ENCODE results near the gene OR2T33.
"Not testable (repeated sequence)": the region's sequence is repeated elsewhere in the genome, so short reads cannot be mapped to it uniquely, and the experiment has no call there.

The OR2T33 gene

GRCh38 chr1:248277876-248278275 is at the start of gene OR2T33:
Gene OR2T33, minus strand, starts transcription at chr1:248277976. Its CDS starts 4,162 bp downstream, at chr1:248273814.
- no peak for DNase-seq

GRCh38 chr1:248324468-248324867 is 46.7 kb upstream of the OR2T33 start, which contains the start of gene OR2M7:
Gene OR2M7, minus strand, starts transcription at chr1:248324568. Its CDS starts 0 bp downstream, at chr1:248324568.
- no peak for DNase-seq

GRCh38 chr1:248316796-248317195 is 39.0 kb upstream of the OR2T33 start:
- DNase-seq: no peak

GRCh38 chr1:248306740-248307139 is 29.0 kb upstream of the OR2T33 start:
- DNase-seq: not testable (repeated sequence)

GRCh38 chr1:248306103-248306502 is 28.3 kb upstream of the OR2T33 start:
- DNase-seq: no peak

GRCh38 chr1:248305672-248306071 is 27.9 kb upstream of the OR2T33 start:
- not testable (repeated sequence) for DNase-seq

- DNase-seq: no peak
These were observed 25.5 kb upstream of the OR2T33 start, which contains the start of gene OR2T12 for GRCh38 chr1:248303324-248303723. Gene OR2T12, minus strand, starts transcription at chr1:248303424. Its CDS starts 7,846 bp downstream, at chr1:248295578.

GRCh38 chr1:248288391-248288790 is 10.6 kb upstream of the OR2T33 start:
- no peak for DNase-seq

- not testable (repeated sequence) for DNase-seq
These were observed 4.6 kb downstream of the OR2T33 start for GRCh38 chr1:248273225-248273624.

- DNase-seq: no peak
These were observed 9.6 kb downstream of the OR2T33 start for GRCh38 chr1:248268178-248268577.

- not testable (repeated sequence) for DNase-seq
These were observed 18.5 kb downstream of the OR2T33 start for GRCh38 chr1:248259309-248259708.

GRCh38 chr1:248243204-248243603 is 34.6 kb downstream of the OR2T33 start:
- DNase-seq: no peak

GRCh38 chr1:248239478-248239877 is 38.3 kb downstream of the OR2T33 start:
- DNase-seq: no peak

GRCh38 chr1:248231117-248231516 is 46.7 kb downstream of the OR2T33 start, which contains the start of gene OR2M4:
Gene OR2M4, plus strand, starts transcription at chr1:248231417. Its CDS starts 7,512 bp downstream, at chr1:248238929.
- DNase-seq: no peak

GRCh38 chr1:248229360-248229908 is 48.3 kb downstream of the OR2T33 start:
- no peak for DNase-seq

GRCh38 chr1:248225537-248225936 is 52.2 kb downstream of the OR2T33 start:
- DNase-seq: no peak

Measured in T1000 (cell line).